DMS53 (cell line): ENCODE measurements around the gene GYG2.

ENCODE experiments used
- DNase-seq: peaks from one replicate; lab custom pipeline; 2025; lab: John Stamatoyannopoulos, UW

GYG2 gene

DNA sequence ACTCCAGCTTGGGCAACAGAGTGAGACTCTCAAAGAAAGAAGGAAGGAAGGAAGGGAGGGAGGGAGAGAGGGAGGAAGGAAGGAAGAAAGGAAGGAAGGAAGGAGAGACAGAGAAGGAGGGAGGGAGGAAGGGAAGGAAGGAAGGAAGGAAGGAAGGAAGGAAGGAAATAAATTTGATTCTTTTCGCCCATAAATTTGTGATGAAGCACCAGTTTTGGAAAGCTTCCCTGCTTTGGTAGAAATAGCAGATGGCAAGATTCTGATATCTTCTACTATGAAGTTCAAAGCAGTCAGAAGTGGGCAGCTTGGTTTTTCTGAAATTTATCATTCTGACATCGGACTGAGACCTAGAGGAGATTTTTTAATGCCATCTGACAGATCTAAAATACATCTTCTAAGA lies 11.7 kb upstream of the GYG2 start:
- DNase-seq: no peak

DNA sequence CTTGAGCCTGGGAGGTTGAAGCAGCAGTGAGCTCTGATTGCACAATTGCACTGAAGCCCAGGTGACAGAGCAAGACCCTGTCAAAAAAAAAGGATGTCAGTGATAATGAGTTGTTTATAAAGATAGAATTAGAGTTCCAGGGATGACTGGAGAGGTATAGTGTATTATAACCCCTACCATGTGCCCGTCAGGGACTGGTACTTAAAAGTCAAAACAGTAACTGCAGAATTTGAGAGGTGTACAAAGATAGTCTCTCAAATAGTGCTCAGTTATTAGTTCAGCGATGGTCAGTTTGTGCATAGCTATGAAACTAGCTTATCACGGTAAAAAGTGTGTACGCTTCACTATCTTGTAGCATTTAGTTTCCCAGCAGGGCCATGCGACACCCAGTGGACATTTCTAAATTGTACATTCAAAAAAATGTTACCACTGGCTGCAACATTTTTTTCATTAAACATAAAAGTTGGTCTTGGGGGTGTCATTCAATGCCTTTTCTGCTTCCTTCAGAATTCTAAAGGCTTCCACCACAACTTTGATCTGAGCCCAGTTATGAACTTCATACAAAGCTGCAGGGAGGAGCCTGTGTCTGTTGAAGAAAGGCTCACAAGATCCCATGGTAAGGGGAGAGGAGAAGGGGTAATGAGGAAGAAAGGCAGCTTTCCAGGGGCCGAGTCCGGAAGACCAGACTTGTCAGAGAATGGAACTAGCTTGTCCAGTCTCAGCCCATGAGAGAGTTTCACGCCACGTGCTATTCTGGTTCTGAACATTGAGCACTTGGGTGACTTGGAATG lies 9.2 kb upstream of the GYG2 start:
- peak; percentile 47 for DNase-seq

DNA sequence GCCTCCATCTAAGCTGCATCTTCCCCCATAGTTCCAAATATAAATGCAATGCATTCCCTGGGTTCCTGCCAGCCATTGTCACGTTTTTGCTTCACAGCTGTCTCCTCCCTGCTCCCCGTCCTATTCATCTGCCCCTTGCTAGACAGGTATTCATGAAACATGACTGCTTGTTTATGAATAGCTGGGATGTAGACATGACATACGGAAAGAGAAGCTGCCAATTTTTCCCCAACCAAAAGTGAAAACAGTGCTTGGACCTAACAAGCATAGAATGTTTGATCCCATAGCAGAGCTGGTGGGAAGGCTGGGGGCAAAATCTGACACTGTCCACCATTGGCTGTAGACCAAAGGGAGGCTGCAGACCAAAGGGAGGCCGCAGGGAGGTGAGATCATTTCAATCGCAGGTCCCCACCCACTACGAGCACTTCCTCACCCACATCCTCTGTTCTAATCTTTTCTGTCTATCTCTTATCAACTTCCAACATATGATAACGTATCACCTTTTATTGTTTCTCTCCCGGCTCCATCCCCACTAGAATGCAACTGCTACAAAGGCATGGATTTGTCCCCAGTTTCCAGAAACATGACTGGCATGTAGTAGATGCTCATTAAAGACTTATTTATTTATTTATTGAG lies 8.5 kb upstream of the GYG2 start:
- DNase-seq: no peak

DNA sequence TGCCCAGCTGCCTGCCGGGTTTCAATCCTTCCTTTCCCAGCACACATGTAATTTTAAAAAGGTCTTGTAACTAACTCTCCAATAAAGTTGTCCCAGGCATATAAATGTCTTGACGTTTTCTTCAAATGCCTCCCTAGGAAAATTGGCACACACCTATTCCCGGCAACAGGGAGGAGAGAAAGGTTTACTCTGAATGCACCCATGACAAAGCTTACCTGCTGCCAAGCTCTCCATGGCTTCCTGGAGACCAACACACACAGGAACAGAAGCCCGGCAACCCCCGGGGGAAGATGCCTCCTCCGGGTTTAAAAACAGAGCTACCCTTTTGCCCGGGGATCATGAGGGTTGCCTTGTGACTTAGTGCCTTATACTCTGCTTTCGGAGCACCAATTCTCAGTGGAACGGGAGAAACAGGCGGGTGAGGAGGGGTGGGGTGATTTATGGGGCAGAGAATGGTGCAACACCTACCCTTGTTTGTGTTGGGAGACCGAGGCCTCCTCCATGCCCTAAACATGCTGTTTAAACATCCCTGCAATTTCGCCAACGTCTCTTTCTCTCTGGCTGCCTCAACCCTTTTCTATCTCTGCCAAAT lies 4.8 kb upstream of the GYG2 start:
- DNase-seq: no peak

DNA sequence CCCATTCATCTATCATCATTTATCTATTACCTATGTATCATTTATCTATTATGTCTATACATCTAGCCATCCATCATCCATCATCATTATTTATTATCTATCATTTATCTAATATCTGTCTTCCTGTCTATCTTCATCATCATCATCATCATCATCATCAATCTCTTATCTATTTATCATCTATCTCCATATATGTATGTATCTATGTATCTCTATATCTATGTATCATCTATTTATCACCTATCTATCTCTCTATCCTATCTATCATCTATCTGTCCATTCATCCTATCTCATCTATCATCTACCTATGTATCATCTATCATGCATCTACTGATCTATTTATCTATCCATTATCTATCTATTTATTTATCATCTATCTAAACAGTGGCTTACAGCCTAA lies 3.8 kb upstream of the GYG2 start:
- no peak for DNase-seq

DNA sequence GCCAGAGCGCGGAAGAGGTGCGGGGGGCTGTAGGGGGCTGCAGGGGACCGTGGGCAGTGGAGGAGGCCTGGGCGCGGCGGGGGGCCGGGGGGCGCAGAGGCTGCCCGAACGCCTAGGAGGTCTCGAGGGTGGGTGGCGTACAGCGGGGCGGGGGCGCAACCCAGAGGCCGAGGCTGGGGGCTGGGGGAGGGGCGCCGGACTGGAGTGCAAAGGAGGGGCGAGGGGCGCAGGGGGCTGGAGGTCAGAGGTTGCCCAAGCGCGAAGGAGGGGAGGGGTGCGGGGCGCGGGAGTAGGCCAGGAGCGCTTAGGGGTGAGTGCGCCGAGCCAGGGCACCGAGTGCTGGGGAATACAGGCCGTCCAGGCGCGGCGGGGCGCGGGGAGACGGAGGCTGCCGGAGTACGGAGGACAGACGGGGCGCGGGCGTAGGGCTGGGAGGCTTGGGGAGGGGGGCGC lies 255 bp downstream of the GYG2 start:
- DNase-seq: peak; percentile 19

DNA sequence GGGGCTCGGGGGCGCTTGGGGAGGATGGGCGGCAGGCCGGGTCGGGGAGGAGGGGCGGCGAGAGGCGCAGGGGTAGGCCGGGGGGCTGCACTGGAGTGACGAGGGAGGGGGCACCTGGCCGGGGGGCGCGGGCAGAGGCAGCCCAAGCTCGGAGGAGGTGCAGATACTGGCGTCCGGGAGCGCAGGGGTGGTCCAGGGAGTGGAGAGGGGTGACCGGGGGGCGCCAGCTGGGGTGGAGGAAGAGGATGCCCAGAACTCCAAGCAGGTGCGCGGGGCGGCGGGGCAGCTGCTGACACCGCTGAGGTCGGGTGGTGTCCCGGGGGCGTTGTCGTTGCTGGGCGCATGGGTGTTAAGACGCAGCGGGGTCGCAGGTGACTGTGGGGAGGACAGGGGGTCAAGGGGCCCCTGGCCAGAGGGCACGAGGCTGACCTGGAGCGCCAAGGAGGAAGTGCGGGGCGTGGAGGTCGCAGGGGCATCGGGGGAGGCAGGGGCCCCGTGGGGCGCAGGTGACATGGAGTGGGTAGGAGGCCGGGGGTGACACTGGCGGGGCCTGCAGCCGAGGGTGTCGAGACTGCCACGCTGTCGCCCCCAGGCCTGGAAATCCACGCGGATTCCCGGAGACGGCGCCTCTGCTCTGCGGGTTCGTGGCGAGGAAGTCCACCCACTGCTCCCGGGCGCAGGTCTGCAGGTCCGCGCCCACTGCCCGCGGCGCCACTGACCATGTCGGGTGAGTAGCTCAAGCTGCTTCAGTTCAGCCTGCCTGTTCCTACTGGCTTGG lies 928 bp downstream of the GYG2 start:
- no peak for DNase-seq

DNA sequence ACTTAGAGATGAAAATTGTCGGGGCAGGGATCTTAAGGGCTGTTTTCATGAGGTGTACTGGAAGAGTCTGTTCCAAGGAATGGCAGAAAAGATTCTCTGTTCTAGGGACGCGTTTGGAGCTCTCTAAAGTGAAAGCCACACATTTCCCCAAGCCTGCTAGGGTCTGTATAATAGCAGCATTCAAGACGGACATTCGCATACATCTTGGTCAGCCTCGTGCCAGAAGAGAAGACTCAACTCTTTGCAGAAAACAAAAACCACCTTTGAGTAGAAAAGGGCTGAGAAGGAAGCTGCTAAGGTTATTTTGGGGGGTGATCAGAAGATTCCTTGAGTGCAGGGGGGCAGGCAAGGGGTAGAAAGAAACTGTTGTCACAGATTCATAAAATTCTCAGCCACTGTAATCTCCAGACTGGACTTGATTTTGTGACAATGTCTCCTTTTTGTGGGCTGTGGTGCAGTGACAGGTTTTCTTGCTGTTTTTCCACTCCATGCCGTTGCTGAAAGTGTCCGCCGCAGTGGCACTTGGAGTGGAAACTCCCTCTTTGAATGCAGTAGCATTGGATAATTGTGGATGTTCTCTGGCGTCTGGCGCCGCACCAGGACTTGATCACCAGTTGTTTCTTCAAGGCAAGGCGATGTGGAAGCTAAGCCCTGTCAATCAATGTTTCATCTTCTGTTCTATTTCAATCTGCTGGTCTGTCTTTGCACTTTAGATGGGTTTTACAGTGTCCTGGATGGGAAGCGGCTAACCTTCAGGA lies 2.9 kb downstream of the GYG2 start:
- no peak for DNase-seq

DNA sequence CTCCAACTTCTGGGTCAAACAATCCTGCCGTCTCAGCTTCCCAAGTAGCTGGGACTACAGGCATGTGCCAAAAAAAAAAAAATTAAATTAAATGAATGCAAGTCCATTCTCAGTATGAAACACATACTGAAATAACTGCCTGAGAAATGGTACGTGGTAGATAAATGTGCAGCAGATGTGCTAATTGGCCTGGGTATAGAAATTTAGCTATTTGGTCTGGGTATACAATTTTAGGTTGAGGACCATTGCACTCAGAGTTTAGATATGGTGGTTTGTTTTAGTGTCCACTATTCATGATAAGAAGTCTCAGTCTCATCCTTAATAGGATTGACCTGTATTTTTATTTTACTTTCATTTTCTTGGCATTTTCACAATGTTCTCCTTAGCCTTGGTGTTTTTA lies 9.2 kb downstream of the GYG2 start:
- DNase-seq: no peak

DNA sequence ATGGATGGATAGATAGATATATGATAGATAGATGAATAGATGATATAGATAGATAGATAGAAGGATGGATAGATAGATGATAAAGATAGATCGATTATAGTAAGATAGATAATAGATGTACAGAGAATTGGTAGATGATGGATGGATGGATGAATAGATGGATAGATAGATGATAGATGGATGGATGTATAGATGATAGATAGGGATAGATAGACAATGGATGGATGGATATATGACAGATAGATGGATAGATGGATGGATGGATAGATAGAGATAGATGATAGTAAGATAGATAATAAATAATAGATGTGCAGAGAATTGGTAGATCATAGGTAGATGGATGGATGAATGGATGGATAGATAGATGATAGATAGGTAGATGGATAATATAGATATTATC lies 12.2 kb downstream of the GYG2 start:
- no peak for DNase-seq

DNA sequence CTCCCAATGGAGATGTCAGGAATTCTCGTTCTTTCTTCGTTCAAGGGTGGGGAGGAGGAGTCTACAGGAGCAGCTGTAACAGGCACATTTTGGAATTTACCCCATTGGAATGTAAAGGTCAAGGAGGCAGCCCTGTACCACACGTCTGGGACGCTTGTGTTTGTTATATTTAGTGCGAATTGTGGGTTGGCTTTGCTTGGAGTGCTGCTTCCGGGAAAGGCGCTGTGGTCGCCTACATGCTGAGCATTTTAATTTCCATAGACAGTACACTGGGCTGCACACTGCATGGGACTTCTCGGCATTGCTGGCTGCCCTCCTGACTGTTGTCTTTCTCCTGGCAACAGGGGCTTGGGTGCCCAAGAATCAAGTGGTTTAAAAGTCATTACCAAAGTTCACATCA lies 12.8 kb downstream of the GYG2 start:
- no peak for DNase-seq

DNA sequence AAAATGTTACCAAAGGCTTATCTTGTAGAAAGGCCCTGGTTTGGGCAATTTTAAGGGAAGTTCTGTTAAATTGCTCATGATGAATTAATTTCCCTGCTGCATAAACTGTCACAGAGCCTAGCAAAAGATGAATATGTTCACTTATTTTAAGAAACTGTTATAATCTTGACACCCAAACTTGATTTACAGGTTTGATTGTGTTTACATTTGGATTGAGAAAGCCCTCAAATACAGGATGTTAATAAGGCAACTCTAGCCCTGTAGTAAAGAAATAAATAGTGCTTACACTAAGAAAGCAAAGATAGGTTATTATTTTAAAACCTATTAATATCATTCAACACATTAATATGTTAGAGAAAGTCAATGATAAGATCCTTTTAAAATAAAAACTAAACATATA lies 18.3 kb downstream of the GYG2 start:
- peak; percentile 21 for DNase-seq

DNA sequence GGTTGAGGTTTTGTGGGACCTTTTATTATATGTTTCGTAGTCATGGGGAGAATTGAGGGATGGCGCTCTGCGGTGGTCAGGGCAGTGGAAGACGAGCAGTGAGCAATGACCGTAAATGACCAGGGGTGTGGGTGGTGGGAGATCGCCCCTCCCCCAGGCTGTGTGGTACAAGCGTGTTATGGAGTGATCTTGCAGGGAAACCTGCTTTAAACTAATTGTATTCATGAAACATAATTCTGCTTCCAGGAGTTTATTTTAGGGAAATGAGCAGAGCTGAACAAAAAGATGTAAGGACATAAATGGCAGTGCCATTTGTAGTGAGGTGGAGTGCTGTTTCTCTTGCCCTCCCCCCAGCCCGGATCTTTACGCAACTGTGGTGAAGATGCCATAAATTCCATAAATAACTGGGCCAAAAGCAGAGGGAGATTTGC lies 20.2 kb downstream of the GYG2 start:
- no peak for DNase-seq

DNA sequence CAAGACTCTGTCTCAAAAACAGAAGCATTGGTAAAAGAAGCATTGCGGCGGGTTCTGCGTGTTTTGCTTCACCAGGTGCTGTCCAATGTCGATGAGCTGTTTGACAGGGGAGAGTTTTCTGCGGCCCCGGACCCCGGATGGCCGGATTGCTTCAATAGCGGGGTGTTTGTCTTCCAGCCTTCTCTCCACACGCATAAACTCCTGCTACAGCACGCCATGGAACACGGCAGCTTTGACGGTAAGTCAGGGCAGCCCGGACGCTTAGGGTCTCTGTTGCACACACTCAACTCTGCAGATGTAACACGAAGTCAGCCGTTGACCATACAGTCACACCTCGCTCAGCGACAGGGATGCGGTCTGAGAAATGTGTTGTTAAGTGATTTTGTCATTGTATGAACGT lies 26.2 kb downstream of the GYG2 start:
- no peak for DNase-seq

DNA sequence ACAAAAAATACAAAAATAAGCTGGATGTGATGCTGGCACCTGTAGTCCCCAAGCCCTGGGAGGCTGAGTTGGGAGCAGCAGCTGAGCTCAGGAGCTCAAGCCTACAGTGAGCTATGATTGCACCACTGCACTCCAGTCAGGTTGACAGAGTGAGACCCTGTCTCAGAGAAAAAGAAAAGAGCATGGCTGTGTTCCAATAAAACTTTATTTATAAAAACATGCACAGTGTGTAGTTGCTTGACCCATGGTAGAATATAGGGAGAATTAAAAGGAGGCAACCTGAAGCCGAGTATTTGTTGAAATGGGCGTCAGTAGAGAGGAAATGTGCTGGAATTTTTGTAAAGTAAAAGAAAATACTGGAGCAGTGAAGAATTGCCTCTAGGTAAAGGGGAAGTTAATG lies 27.0 kb downstream of the GYG2 start:
- DNase-seq: no peak

DNA sequence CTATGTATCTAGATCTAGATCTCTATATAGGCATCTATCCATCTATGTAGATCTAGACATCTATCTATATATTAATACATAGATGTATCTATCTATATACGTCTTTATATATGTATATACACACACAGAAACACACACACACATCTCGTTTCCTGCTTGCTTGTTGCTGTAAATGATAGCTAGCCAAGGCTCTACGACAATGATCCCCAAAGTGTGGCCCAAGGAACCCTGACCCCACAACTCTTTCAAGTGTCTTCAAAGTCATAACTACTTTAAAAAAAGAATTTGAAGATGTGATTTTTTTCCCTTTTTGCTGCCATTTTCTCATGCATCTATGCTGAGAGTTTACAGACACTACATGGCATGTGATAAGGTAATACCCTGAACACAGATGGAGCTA lies 28.8 kb downstream of the GYG2 start:
- DNase-seq: no peak

DNA sequence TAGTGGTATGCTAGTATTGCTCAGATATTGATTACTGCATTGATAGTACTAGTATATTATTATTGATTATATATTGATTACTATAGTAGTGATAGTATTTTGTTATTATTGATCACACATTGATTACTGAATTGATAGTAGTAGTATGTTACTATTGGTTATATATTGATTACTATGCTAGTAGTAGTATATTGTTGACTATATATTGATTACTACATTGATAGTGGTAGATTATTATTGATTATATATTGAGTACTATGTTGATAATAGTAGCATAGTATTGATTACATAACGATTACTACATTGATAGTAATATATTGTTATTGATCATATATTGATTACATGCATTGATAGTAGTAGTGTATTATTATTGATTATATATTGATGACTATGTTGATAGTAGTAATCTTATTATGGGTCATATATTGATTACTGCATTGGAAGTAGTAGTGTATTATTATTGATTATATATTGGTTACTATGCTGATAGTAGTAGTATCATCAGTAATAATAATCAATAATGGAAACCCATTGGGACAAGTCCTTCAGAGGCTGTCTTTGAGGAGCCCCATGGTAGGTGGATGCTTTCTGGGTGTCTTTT lies 30.6 kb downstream of the GYG2 start:
- no peak for DNase-seq

DNA sequence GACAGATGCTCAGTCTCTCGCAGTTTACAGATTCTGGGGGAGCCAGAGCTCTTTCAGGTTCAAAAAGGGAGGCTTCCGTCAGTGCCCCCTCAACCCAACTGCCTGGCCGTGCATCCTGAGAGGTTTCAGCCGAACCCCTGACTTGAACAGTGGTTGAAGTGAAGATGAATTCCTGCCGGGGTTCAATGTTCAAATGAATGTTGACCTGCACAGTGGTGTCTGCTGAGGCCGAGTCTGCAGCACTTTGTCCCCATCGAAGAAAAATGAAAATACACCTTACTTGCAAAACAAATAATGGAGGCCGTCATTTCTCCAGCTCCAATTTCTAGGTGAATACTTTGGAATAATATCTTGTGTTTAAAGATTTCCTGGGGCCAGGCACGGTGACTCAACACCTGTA lies 33.7 kb downstream of the GYG2 start:
- no peak for DNase-seq

DNA sequence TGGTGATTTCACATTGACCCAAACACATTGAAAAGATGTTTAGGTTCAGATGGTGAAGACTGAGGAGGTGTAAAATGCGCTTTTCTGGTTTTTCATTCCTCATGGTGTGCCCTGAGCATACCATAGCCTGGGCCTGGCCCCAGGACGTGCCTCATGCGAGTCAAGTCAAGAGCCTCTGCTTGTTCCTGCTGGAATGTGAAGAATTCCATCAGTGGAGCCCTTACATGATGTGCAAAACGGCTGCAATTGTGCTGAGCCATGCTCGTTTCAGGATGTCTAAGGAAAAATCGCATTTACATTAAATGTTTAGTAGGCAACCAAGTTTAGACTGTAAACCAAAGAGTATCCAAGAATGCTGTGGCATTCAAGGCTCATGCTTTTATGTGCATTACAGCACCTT lies 34.9 kb downstream of the GYG2 start:
- DNase-seq: no peak

DNA sequence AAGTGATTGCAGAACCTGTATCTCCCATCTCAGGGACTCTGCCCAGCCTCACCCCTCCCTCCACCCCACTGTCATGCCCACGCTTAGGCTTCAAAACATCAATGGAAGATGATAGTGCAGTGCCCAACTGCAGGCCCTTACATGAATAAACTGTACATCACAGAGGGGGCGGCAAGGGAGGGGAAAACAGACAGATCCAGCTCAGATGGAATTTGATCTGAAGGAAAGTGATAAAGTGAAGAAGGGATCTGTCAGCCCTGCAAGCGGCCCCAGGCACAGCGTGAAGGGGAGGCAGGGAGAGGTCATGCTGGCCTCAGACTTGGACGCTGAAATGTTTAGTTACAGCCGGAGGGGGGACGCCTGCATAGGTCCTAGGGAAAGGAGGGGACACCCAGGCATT lies 38.5 kb downstream of the GYG2 start:
- DNase-seq: no peak

DNA sequence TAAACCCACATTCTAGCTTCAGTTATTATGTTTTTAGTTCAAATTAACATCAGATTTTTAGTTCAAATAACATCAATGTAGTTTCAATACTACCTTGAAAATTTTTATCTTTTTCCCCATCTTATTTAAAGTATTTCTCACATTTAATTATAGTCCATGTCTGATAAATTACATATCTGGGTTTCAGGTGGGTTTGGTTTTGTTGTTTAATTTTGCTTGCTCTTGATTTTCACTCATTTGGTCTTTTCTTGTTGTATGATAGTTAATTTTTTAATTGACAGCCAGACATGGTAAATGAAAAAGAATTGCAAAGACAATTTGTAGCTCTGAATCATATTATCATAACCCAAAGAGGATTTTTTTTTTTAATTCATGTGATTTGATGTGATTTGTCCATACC lies 41.9 kb downstream of the GYG2 start:
- DNase-seq: no peak

DNA sequence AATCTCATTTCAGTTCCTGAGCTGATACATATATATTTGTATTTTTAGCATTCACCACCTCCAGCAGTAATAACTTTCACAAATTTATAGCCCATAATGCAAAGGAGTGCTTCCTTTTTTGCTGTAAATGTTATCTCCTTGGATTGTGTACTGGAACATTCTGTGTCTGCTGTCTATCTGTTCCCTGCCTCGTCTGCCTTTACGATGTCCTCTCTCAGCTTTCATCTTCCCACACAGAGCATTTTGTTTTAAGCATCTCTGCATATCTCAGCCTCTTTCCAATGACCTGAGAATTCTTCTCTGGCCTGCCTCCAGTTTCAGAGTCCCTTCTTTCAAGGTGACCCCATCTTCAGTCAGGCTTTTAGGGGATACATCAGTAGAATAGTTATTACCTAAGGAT lies 43.1 kb downstream of the GYG2 start:
- no peak for DNase-seq
